ENCODE results near the gene LRMDA.

Gene LRMDA

GRCh38 chr10:75976681-75977080, 545.3 kb downstream of the LRMDA start:
- ChIA-PET POLR2A (no interaction called here), CTCF (no interaction called here)
- no peak for TF ChIP-seq ZNF133 (tag by site-specific recombination; IDR thresholded peaks at IDR 0.05)
- TF ChIP-seq ZNF184 (tag by site-specific recombination; IDR thresholded peaks at IDR 0.05), result no peak
- no peak for TF ChIP-seq ZNF837 (tag by site-specific recombination; IDR thresholded peaks at IDR 0.05)
- TF ChIP-seq ZNF664 (tag by site-specific recombination; IDR thresholded peaks at IDR 0.05), result no peak
- TF ChIP-seq PRDM2 (tag by site-specific recombination; IDR thresholded peaks at IDR 0.05; ENCODE audit: borderline replicate concordance), result no peak
- no peak for TF ChIP-seq ZNF10 (tag by site-specific recombination; IDR thresholded peaks at IDR 0.05)
- no peak for TF ChIP-seq ZNF621 (tag by site-specific recombination; IDR thresholded peaks at IDR 0.05)
- no peak overlapping the region for H3K4me3 ChIP-seq (ENCODE audit: low read depth, low read length)
- no peaks in the 10 kb centered on the region for H3K9me3 ChIP-seq (ENCODE audit: control insufficient read depth, insufficient read depth, low read depth, low read length)
- no peaks in the 10 kb centered on the region for H3K36me3 ChIP-seq (ENCODE audit: control insufficient read depth in 2 of 2, insufficient read depth in 1 of 2, low read length in 2 of 2)
- no peak overlapping the region for H3K27ac ChIP-seq (ENCODE audit: extremely low read depth, low read depth, low read length)
- H3K4me1 ChIP-seq (ENCODE audit: control insufficient read depth, insufficient read depth, low read length), result peaks cover 2% of the 10 kb centered on the region; the same call in 1 of the 2 replicates

- TF ChIP-seq ZBTB20 (tag by site-specific recombination; IDR thresholded peaks at IDR 0.05) (no peak), ZNF555 (tag by site-specific recombination; conservative IDR thresholded peaks at IDR 0.05) (no peak), ZBTB8A (tag by site-specific recombination; IDR thresholded peaks at IDR 0.05) (no peak), ZNF202 (tag by site-specific recombination; IDR thresholded peaks at IDR 0.05; ENCODE audit: borderline replicate concordance) (no peak), ZNF239 (tag by site-specific recombination; IDR thresholded peaks at IDR 0.05) (no peak), ZNF426 (tag by site-specific recombination; IDR thresholded peaks at IDR 0.05) (no peak), ZNF571 (tag by site-specific recombination; IDR thresholded peaks at IDR 0.05) (no peak), ZNF157 (tag by site-specific recombination; IDR thresholded peaks at IDR 0.05) (no peak), ZNF521 (tag by site-specific recombination; IDR thresholded peaks at IDR 0.05) (no peak)
- ChIA-PET POLR2A (no interaction called here), CTCF (interaction anchor here (0.6 kb wide), 1 partner anchor 48 kb away, joined by 3 read pairs; no protein-coding TSS in a partner anchor)
Measured at GRCh38 chr10:75977139-75977538, 545.7 kb downstream of the LRMDA start.

GRCh38 chr10:75978213-75978612, 546.8 kb downstream of the LRMDA start:
- Histone ChIP-seq H3K9me3 (ENCODE audit: control insufficient read depth, insufficient read depth, low read depth, low read length) (no peaks in the 10 kb centered on the region), H3K4me1 (ENCODE audit: control insufficient read depth, insufficient read depth, low read length) (no peaks in the 10 kb centered on the region), H3K36me3 (ENCODE audit: control insufficient read depth in 2 of 2, insufficient read depth in 1 of 2, low read length in 2 of 2) (no peaks in the 10 kb centered on the region), H3K27ac (ENCODE audit: extremely low read depth, low read depth, low read length) (no peak overlapping the region), H3K4me3 (ENCODE audit: low read depth, low read length) (no peak overlapping the region)
- TF ChIP-seq ZNF23 (tag by site-specific recombination; IDR thresholded peaks at IDR 0.05; ENCODE audit: borderline replicate concordance), result no peak
- ChIA-PET POLR2A (no interaction called here), CTCF (no interaction called here)

More at GRCh38 chr10:75977139-75977538, 545.7 kb downstream of the LRMDA start:
- Histone ChIP-seq H3K4me3 (ENCODE audit: low read depth, low read length) (no peak overlapping the region), H3K9me3 (ENCODE audit: control insufficient read depth, insufficient read depth, low read depth, low read length) (no peaks in the 10 kb centered on the region), H3K36me3 (ENCODE audit: control insufficient read depth in 2 of 2, insufficient read depth in 1 of 2, low read length in 2 of 2) (no peaks in the 10 kb centered on the region), H3K27ac (ENCODE audit: extremely low read depth, low read depth, low read length) (no peak overlapping the region), H3K4me1 (ENCODE audit: control insufficient read depth, insufficient read depth, low read length) (no peaks in the 10 kb centered on the region; the same call in 1 of the 2 replicates)
